Fibroblast of skin of left quadriceps (primary cell): ENCODE results near the gene SPEM3.

Experiments
- DNase-seq, 2 experiments: peaks; one replicate each; pipeline ENCODE4 v3.0.0-alpha.2; 2013; ENCODE audit warnings: low read depth in 2 of 2

Gene SPEM3

GRCh38 chr17:7428557-7428956 lies at the start of gene SPEM3:
Gene SPEM3, plus strand, starts transcription at chr17:7428857. Its CDS starts 46 bp downstream, at chr17:7428903.
- no peak for DNase-seq

GRCh38 chr17:7379134-7379533 lies 49.5 kb upstream of the SPEM3 start:
- no peak for DNase-seq

- DNase-seq, result no peak
Observed at GRCh38 chr17:7380321-7380720, 48.3 kb upstream of the SPEM3 start.

GRCh38 chr17:7380855-7381683 lies 47.6 kb upstream of the SPEM3 start, which contains the start of gene TNK1:
Gene TNK1, plus strand, starts transcription at chr17:7381089. Its CDS starts 1,838 bp downstream, at chr17:7382927.
- DNase-seq, result no peak

GRCh38 chr17:7382901-7383300 lies 45.8 kb upstream of the SPEM3 start:
- DNase-seq, result no peak

- DNase-seq, result no peak
Observed at GRCh38 chr17:7383371-7383741, 45.3 kb upstream of the SPEM3 start.

DNA sequence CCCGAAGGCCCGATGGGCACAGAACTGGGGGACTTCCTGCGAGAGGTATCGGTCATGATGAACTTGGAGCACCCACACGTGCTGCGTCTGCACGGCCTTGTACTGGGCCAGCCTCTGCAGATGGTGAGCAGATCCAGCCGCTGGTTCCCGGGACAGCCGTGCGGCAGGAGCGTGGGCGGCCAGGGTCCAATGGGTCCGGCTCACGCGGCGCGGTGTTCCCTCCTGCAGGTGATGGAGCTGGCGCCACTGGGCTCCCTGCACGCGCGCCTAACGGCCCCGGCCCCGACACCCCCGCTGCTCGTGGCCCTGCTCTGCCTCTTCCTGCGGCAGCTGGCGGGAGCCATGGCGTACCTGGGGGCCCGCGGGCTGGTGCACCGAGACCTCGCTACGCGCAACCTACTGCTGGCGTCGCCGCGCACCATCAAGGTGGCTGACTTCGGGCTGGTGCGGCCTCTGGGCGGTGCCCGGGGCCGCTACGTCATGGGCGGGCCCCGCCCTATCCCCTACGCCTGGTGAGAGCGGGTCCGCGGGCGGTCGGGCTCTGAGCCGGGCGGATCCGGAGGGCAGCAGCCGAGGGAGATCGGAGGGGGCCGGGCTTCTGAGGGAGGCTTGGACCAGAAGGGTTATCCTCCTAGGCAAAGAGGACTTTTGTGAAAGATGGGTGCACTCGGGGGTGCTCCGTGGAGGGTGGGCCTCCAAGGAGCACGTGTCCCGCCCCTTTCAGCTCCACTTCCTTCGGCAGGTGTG lies 44.7 kb upstream of the SPEM3 start:
- DNase-seq, result no peak

GRCh38 chr17:7384489-7385081 lies 44.1 kb upstream of the SPEM3 start:
- no peak for DNase-seq

DNA sequence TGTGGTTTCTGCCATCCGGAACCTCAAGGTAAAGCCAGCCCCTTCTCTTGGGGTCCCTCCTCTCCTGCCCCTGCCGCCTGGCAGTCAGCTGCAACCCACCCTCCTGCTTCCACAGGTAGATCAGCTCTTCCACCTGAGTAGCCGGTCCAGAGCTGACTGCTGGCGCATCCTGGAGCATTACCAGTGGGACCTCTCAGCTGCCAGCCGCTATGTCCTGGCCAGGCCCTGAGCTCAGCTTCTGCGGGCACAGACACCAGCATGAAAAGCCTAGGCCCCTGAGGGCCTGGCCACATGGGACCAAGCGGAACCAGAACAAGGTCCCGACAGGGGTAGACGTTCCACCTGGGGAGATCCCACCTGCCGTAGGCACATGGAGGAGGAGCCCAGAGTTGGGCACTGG lies 39.8 kb upstream of the SPEM3 start:
- no peak for DNase-seq

- DNase-seq, result no peak
Observed at GRCh38 chr17:7389924-7390910, 38.4 kb upstream of the SPEM3 start.

DNA sequence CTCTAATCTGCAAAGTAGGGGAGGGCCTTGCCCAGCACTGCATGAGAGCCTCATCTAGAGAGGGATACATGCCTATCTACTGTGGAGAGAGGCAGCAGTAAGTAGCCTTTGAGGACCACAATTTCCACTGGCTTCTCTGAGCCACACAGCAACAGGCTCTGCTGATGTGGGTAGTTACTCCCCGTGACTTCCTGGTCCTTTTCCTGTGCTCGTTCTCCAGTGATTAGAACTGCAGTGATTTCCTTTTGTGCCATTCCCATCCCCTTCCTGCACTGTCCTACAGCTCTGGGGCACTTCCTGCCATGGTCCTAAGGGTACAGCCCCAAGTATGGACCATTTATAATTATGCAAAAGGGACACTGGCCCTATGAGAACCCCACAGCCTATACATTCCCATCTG lies 37.4 kb upstream of the SPEM3 start:
- DNase-seq, result no peak

DNA sequence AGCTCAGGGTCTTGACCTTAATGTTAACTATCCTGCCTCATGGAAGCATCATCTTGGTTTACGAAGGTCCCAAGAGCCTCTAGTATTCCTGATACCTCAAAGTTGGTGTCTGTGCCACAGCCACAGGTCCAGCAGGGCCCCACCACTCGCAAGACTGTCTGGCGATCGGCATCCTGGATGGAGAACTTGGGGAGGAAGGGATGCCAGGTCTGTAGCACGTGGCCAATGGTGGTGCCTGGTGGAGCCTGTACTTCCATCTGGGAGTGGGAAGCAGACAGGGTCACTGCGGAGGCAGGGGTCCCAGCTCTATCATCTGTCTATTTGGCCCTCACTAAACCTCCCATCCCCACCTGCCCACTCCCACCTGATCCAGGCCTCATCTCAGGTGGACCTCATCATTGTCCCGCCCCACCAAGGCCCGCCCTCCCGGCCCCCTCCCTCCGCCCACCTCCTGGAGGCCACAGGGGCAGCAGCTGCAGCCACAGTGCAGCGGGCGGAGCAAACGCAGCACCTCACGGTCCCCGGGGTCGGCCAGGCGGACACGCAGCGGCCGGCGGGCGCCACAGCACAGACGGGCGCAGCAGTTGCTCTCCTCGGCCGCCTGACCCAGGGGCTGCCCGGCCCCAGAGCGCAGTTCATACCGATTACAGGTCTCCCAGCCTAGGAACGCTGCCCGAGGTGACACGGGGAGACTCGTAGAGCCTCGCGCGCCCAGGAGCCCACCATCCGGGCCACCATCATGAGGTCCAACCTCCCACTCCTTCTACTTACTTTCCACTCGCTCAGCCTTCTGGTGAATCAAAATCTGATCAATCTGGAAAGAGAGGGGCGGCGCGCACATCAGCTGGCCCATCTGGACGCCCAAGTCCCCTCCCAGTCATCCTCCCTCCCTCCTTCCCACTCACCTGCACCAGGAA lies 35.7 kb upstream of the SPEM3 start:
- no peak for DNase-seq

DNA sequence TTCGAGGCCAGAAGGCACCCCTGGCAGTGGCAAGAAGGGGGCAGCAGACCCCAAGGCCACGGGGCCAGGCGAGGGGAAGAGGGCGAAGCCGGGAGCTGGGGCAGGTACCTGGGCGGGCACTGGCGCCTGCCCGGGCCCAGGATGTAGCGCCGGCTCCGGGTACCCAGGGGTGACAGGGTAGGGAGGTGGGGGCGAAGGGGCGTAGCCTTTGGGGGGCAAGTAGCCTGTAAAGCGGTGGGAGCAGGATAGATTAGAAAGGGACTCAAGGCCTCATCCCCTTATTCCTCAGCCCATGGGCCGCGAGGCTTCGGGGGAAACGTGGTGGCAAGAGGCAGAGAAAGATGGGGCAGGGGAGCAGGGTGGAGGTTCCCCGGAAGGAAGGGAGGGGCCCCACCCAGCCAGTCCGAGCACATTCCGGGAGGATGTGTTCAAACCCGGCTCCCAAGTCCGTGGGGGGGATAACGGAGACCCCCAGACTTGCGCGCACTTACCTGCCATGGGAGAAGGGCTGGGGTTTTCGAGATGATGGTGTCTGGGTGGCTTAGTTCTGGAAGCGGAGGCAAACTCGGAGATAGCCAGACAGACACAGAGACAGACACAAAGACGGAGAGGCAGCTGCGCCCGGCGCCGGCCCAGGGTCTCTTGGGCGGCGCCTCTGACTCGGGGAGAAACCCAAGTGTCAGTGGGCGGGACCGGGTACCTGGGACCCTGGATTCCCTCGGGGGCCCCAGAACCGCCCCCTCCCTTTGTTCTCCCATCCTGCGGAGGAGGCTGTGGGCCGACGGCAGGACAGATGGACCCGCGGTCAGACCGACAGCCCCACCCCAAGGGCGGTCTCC lies 34.8 kb upstream of the SPEM3 start:
- no peak for DNase-seq

DNA sequence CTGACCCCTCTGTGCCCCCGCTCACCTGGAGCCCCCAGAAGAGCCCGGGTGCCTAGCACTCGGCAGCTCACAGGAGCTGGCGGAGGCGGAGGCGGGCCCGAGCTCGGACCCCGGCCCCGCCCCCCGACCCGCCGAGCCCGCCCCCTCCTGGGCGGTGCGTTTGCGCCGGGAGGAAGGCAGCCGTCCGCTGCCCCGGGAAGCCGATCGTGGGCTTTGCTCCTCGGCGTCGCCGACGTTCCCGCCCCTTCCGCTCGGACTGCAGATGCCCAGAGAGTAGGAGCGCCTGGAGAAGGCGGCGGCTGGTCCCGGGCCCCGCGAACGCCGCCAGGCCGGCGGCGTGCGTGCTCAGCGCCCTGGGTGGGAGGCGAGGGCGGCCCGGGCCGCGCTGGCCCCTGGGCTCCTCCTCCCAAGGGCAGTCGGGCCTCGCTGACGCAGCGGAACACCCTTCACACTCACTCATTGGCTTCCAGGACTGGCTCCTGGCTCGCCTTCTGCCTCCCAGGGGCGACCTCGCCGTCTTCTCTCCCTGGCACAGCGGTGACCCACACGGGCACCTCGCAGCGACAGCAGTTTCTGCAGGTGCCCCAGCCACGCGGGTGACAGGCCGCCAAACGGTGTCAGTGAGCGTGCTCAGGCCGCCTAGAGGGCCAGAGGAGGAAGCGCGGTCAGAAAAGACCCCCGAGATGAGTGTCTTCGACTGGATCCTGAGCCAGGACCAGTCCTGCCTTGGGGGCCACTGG lies 34.0 kb upstream of the SPEM3 start, which contains the start of gene PLSCR3:
Gene PLSCR3 (minus strand): TSS at position 74 of the 740 bp plus-strand sequence. CDS start 415 bp downstream, outside the sequence.
- DNase-seq, result peak; percentile 56

DNA sequence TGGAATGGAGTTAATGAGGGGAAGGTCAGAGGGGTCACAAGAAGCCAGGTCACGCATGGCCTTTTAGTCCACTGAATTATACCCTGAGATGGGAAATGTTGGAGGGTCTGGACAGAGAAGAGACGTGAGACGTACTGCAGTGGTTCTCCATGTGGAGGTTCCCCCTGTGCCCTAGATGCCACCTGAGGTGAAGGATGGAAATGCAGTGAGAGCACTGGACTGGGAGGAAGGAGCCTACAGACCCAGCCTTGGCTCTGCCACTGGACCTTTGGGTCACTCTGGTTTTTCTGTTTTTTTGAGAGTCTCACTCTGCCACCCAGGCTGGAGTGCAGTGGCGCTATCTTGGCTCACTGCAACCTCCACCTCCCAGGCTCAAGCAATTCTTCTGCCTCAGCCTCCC lies 32.5 kb upstream of the SPEM3 start:
- no peak for DNase-seq

DNA sequence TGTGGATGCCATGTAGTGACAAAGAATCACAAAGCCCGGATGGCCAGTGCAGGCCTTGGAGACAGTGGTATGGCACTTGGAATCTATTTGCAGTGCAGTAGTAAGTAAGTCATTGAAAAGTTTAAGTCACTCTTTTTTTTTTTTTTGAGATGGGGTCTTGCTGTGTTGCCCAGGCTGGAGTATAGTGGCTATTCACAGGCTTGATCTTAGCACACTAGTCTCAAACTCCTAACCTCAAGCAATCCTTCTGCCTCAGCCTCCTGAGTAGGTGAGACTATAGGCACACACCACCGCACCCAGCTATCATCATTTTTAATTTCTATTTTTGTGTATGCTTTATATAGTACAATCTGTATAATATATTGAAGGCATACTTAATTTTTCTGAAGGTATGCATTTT lies 30.0 kb upstream of the SPEM3 start:
- DNase-seq, result no peak

GRCh38 chr17:7403043-7403726 lies 25.5 kb upstream of the SPEM3 start:
- no peak for DNase-seq

- peak in 1 of 2 experiments; percentile 18 for DNase-seq
Observed at GRCh38 chr17:7403727-7403976, 25.0 kb upstream of the SPEM3 start.
